Measurements from ENCODE around the gene MAEA.
"Not testable (repeated sequence)": the region's sequence is repeated elsewhere in the genome, so short reads cannot be mapped to it uniquely, and the experiment has no call there.

MAEA gene

GRCh38 chr4:1279253-1279652, 10.4 kb upstream of the MAEA start:
- DNase-seq (ENCODE audit: low read depth) = no peak

GRCh38 chr4:1283711-1284110, 6.0 kb upstream of the MAEA start:
- no peak for DNase-seq (ENCODE audit: low read depth)

DNA sequence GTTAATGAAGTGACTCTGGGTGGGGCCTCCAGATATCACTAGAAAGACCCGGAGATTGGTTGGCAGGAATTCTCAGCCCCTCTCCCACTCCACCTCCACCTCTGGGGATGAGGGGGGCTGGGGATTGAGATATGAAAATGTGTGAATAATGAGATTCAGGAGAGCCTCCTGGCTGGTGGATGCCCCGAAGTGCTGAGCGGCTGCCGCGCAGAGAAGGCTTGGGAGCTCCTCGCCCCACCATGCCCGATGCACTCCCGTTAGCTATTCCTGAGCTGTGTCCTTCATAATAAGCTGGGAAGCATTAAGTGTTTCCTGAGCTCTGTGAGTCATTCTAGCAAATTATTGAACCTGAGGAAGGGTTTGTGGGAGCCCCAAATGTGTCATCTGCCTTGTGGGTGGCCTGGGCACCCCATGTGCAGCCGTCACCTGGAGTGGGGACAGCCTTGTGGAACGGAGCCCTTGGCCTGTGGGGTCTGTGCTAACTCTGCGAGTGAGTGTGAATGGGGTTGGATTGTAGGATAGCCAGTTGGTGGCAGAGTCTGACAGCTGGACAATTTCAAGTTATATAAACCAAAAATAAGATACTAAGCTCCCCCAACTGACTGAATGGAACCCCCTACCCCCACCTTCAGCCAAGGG, 4.4 kb upstream of the MAEA start:
- DNase-seq (ENCODE audit: low read depth) = no peak

GRCh38 chr4:1285790-1286553, 3.7 kb upstream of the MAEA start:
- DNase-seq (ENCODE audit: low read depth) = no peak

- no peak for DNase-seq (ENCODE audit: low read depth)
Observed at GRCh38 chr4:1288786-1289185, 905 bp upstream of the MAEA start.

- no peak for DNase-seq (ENCODE audit: low read depth)
Observed at GRCh38 chr4:1290165-1290977, 680 bp downstream of the MAEA start.

DNA sequence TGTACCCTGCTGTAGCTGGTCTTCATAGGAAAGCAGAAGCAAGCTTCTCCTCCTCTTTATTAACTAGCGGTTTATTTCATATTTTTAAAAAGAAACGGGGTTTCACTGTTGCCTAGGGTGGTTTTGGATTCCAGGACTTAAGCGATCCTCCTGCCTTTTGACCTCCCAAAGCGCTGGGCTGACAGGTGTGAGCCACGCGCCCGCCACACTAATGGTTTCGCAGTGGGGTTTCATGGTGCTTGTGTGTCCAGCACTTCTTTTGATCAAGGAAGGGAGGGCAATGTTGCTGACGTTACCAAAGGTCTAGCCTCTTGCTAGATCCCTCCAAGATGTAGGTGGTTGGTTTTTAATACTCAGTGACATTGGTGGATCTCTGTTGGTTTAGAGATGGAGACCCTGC, 1.4 kb downstream of the MAEA start:
- DNase-seq (ENCODE audit: low read depth) = no peak

GRCh38 chr4:1291996-1292702, 2.5 kb downstream of the MAEA start:
- DNase-seq (ENCODE audit: low read depth) = no peak

GRCh38 chr4:1292703-1293011, 3.0 kb downstream of the MAEA start:
- not testable (repeated sequence) for DNase-seq (ENCODE audit: low read depth)

DNA sequence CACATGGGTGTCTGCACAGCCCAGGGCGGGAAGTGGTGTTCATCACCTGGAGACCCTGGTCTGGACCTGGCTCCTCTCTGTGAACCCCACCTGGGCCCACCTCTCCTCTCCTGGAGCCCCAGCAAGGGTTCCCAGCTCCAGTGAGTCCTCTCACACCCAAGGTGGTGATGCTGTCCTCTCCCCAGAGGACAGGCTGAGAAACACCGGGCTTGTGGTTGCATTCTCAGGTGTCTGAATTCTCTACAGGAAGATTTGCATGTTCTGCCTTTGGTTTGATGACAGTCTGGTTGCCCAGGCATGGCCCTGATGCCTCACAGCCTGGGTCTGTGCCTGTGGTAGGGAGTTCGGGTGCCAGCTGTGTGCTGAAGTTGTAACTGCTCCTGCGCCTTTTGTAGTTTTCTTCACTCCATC, 3.8 kb downstream of the MAEA start:
- no peak for DNase-seq (ENCODE audit: low read depth)

GRCh38 chr4:1293991-1294390, 4.3 kb downstream of the MAEA start:
- DNase-seq (ENCODE audit: low read depth) = no peak

- DNase-seq (ENCODE audit: low read depth) = no peak
Observed at GRCh38 chr4:1294424-1294823, 4.7 kb downstream of the MAEA start.

- no peak for DNase-seq (ENCODE audit: low read depth)
Observed at GRCh38 chr4:1294891-1295290, 5.2 kb downstream of the MAEA start.

DNA sequence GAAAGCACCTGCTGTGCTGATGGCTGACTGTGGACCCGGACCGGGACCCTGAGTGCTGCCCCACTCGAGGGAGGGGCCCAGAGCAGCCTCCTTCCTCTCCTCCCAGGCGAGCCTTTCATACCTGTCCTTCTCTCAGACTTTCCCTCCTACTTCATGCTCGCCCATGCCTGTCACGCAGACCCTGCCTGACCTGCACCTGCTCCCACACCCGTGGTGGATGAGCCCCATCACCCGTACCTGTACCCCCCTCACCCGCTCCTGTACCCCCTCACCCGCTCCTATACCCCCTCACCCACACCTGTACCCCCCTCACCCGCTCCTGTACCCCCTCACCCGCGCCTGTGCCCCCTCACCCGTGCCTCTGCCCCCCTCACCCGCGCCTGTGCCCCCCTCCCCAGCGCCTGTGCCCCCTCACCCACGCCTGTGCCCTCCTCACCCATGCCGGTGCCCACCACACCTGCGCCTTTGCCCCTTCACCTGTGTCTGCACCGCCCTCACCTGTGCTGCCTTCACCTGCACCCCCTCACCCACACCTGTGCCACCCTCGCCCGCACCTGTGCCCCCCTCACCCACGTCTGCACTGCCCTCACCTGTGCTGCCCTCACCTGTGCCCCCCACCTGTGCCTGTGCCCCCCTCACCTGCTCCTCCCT, 5.8 kb downstream of the MAEA start:
- DNase-seq (ENCODE audit: low read depth) = no peak

DNA sequence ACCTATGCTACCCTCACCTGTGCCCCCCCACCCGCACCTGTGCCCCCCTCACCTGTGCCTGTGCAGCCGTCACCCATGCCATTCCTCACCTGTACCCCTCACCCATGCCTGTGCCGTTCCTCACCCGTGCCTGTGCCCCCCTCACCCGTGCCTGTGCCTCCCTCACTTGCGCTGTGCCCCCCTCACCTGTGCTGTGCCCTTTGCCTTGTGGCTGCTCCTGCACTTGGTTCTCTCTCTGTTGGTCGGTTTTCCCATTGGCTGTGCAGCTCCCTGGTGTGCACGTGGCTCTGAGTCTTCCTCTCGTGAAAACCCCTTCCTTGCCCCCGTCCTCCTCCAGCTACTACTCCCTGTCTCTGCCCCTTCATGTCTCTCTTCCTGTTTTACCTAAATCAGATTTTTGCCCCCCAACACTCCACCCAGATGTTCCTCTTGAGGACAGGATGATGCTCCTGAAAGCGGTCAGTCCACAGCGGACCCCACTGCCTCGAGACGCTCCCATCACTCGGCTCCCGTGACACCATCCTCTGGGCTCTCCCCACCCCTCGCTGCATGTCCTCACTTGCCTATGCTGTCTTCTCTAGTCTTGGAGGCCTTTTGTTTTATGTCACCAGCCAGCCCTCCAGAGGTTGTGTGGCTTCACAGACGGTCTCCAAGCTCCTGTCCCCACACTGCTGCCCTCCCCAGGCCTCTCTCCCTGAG, 6.8 kb downstream of the MAEA start:
- no peak for DNase-seq (ENCODE audit: low read depth)

GRCh38 chr4:1297023-1297395, 7.3 kb downstream of the MAEA start:
- no peak for DNase-seq (ENCODE audit: low read depth)

GRCh38 chr4:1297456-1298325, 8.0 kb downstream of the MAEA start:
- DNase-seq (ENCODE audit: low read depth) = no peak

GRCh38 chr4:1298461-1298860, 8.8 kb downstream of the MAEA start:
- DNase-seq (ENCODE audit: low read depth) = no peak

GRCh38 chr4:1299301-1299860, 9.7 kb downstream of the MAEA start:
- no peak for DNase-seq (ENCODE audit: low read depth)
